Measurements from ENCODE around the gene ZNF507. TPM values are rescaled to one million over a fixed set of nuclear protein-coding genes. Genes with fewer than 3 reads are reported as not detected.

ZNF507 gene
- total RNA-seq, 1 donor from 2014 or later = 27.5 TPM

- intact Hi-C loops (cut with DNase I) = no loop called here
- TF ChIP-seq POLR2A (IDR thresholded peaks at IDR 0.05) = no peak
- no peak for TF ChIP-seq CTCF (IDR thresholded peaks at IDR 0.05)
- TF ChIP-seq POLR2AphosphoS5 (IDR thresholded peaks at IDR 0.05; ENCODE audit: insufficient read depth in 1 of 2, low read depth in 1 of 2) = no peak
- Histone ChIP-seq H3K27ac (no peak overlapping the region), H3K36me3 (no peaks in the 10 kb centered on the region), H3K4me3 (no peak overlapping the region), H3K9me3 (no peaks in the 10 kb centered on the region), H3K27me3 (no peaks in the 10 kb centered on the region), H3K4me1 (no peaks in the 10 kb centered on the region)
- DNase-seq (ENCODE audit: extremely low spot score in 2 of 2) = no peak
Measured at GRCh38 chr19:32436692-32437091, 91.3 kb downstream of the ZNF507 start.

DNA sequence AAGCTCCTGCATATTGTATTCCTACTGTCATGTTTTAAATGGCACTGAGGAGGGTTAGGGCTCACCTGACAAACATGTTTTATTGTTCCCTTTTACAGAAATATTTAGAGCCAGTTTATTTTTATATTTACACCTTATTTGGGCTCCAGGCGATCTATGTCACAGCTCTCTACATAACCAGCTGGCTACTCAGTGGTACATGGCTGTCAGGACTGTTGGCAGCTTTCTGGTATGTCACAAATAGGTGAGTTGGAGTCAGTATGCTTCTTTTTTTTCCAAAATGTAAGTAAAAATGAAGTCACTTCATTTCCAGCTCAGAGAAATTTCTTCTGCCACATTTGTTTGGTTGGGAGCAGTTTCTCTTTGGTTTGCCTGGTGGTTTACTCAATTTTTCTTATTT, 91.7 kb downstream of the ZNF507 start:
- intact Hi-C loops (cut with DNase I) = no loop called here
- Histone ChIP-seq H3K36me3 (no peaks in the 10 kb centered on the region), H3K27me3 (no peaks in the 10 kb centered on the region), H3K4me3 (no peak overlapping the region), H3K4me1 (no peaks in the 10 kb centered on the region), H3K9me3 (no peaks in the 10 kb centered on the region), H3K27ac (no peak overlapping the region)
- TF ChIP-seq POLR2AphosphoS5 (IDR thresholded peaks at IDR 0.05; ENCODE audit: insufficient read depth in 1 of 2, low read depth in 1 of 2) (no peak), CTCF (IDR thresholded peaks at IDR 0.05) (no peak), POLR2A (IDR thresholded peaks at IDR 0.05) (no peak)
- no peak for DNase-seq (ENCODE audit: extremely low spot score in 2 of 2)

Other genes with a start within 250 kb of the ZNF507 start
- gene DPY19L3, start 60.2 kb downstream of the ZNF507 start, total RNA-seq = 10.3 TPM
- gene PDCD5, start 235.6 kb downstream of the ZNF507 start, total RNA-seq = 115 TPM